Inflammatory macrophage treated with lipopolysaccharide for 1 hour (primary cell): ENCODE data around the gene UCHL1.
A peak's percentile ranks its signal among the peaks of the same experiment; 100 is the strongest.
"Not testable (repeated sequence)": the region's sequence is repeated elsewhere in the genome, so short reads cannot be mapped to it uniquely, and the experiment has no call there.

Source experiments
- DNase-seq, 2 donors: peaks; one replicate each; pipeline ENCODE4 v3.0.0-alpha.2; 2020 to 2022

The UCHL1 gene

DNA sequence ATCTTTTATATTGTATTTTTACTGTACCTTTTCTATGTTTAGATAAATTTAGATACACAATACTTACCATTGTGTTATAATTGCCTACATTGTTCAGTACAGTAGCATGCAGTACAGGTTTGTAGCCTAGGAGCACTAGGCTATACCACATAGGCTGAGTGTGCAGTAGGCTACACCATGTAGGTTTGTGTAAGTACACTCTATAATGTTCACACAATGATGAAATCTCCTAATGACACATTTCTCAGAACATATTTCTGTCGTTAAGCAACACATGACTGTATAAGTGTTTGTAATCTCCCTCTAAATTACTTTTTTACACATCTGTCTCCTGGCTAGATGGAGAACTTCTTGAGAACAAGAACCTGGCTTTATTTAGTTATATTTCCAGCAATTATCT, 40.3 kb downstream of the UCHL1 start:
- no peak for DNase-seq

DNA sequence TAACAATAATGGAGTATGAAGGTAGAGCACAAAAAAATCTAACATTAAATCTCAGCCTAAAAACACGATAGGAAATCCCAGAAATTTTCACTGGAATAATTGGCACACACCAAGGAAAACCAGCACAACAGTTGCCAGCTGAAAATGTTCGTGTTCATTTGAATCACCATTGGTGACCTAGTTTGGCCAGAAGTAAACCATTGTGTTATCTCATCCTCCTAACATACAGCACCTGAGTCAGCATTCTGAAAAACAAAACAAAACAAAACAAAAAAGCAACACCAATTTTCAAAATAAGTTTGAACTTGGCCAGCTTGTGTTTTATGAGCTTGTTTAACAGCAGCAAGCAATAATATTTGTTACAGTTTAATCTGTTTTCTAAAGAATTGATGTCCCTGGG, 41.1 kb downstream of the UCHL1 start:
- no peak for DNase-seq

DNA sequence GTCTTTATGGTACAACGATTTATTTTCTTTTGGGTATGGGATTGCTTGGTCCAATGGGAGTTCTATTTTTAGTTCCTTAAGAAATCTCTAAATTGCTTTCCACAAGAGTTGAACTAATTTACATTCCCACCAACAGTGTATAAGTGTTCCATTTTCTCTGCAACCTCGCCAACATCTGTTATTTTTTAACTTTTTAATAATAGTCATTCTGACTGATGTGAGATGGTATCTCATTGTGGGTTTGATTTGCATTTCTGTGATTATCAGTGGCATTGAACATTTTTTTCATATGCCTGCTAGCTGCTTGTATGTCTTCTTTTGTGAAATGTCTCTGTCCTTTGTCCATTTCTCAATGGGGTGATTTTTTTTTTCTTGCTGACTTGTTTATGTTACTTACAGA, 42.8 kb downstream of the UCHL1 start:
- DNase-seq: no peak

DNA sequence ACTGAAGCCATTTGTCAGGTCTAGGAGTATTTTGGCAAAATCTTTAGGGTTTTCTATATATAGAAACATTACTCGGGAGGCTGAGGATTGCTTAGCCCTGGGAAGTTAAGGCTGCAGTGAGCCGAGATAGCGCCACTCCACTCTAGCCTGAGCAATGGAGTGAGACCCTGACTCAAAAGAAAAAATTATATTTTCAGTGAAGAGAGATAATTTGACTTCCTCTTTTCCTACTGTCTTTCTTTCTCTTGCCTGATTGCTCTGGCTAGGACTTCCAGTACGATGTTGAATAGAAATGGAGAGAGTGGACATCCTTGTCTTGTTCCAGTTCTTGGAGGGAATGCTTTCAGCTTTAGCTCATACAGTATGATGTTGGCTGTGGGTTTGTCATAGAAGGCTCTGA, 44.4 kb downstream of the UCHL1 start:
- DNase-seq: no peak

DNA sequence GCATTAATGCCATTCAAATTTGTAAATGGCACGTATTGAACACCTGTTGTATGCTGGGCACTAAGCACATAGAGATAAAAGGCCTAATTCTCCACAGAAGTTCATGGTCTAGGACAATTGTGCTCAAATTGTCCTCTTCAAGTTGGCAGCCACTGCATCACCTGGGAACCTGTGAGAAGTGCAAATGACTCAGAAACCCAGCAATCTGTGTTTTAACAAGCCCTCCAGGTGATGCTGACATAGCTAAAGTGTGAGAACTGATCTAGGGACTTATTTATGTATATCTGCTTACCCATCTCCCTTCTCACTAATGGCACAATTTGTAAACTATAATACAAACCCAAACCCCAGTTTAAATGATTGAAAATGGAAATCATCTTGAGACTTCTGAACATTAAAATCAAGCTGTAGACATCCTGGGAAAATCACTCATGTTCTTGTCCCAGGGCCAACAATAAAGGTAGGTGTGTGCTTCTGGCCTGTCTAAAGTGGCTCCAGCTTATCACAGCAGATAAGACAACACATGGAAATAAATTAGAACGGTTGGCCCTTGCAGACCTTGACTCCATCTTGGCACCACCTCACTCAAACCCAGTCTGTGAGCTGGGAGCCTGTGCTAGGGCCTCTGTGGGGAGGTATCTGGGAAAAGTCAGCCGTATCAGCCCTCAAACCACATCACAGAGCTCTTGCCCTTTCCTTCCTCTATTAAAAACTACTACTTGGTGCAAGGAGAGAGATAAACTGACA, 46.8 kb downstream of the UCHL1 start:
- no peak for DNase-seq

DNA sequence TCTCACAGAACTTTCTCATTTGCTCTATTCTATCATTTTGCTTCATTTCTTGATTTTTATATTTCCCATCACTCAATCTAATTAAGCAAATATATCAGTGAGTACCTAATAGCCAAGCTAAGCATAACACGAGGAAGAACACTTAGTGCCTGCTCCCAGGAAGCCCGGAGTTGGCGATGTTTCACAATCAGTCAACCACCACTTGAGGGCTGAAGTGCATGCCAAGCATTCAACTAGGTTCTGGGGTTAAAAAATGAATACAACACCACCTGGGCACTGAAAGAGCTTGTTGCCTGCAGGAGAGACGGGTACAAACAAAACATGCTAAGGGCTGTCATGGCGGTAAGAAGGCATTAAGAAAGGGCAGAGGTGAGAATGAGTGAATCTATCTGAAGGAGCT, 47.5 kb downstream of the UCHL1 start:
- DNase-seq: no peak

DNA sequence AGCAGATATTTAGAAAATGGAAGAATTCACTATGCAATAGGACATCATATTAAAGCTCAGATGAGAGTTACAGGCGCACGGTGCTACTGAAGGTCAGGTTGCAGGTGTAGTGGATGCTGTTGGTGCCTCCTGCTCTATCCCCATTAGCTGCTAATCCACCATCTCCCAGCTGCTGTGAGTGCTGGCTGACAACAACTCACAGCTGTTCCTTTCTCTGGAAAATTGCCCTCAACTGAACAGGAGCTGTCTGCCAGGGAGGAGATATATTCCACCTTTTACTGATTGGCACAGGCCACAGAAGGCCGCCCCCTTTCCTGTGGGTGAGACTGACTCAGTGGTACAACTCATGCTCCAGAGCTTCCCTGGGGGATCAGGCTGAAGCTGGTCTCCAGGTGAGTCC, 48.7 kb downstream of the UCHL1 start:
- no peak for DNase-seq

DNA sequence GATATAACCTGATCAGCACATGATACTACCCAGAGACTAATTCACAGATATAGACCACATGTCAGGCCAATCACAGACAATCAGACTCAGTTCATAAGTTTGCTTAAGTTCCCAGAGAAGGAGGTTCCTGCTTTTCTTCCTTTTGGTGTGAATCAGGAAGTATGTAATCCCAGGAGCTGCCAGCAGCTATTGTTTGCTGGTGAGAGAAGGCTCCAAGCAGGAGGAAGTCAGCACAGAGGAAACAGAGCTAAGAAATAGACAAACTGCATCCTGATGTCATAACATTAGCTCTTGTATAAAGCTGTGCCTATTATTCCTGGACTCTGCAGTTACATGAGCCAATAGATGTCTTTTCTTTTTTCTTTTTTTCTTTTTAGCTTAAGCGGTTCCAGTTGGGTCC, 50.9 kb downstream of the UCHL1 start:
- peak; percentile 20 to 50 for DNase-seq

DNA sequence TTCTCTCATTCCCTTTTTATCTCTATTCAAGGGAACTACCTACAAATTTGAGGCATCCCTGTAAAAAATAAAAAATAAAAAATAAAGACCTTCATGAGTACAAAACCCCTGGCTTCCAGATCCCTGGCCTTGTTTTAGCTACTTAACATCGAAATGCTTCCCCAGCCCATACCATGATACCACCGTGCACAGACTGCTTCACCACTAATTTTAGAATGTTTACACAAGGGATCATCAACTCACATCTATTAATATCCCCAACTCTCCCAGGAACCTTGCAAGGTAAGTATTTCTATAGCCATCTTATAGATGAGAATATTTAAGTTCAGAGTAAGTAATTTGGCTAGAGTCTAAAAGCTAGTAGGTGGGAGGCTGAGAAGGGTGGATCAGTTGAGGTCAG, 51.7 kb downstream of the UCHL1 start:
- no peak for DNase-seq

DNA sequence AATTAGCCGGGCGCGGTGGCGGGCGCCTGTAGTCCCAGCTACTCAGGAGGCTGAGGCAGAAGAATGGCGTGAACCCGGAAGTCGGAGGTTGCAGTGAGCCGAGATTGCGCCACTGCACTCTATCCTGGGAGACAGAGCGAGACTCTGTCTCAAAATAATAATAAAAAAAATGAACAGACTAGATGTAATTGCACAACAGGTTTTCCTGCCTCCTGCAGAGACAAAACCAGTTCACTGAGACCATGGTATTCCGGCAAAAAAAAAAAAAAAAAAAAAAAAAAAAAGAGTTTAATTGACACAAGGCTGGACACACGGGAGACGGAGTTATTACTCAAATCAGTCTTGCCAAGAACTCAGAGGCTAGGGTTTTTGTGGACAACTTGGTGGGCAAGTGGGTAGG, 58.7 kb downstream of the UCHL1 start:
- not testable (repeated sequence) for DNase-seq

DNA sequence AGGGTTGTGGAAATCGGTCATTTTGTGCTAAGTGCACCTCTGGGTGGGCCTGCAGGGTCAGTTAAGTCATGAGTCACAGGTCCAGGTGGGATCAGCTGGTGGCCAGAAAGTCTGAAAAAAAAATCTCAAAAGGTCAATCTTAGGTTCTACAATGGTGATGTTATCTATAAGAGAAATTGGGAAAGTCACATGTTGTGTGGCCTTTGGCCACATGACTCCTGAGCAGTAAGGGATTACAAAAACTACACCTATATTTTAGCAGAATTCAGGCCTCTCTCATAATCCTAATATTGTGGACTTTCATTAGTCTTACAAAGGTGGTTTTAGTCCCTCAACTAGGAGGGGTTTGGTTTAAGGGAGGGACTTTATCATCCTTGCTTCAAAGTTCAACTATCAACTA, 59.1 kb downstream of the UCHL1 start:
- DNase-seq: no peak
